Amniotic epithelial cell (primary cell): ENCODE results near the gene SRP14.
"Not testable (repeated sequence)": the region's sequence is repeated elsewhere in the genome, so short reads cannot be mapped to it uniquely, and the experiment has no call there.

Source experiments
- DNase-seq: peaks from one replicate; pipeline ENCODE4 v3.0.0-alpha.2; 2010; ENCODE audit warnings: low read depth

Gene SRP14

GRCh38 chr15:40038638-40039543, at the start of gene SRP14:
SRP14 (minus strand) TSS chr15:40039181; CDS start chr15:40039116, 65 bp downstream.
- peak; percentile 91 for DNase-seq

GRCh38 chr15:40087991-40088928, 49.3 kb upstream of the SRP14 start:
- peak; percentile 63 for DNase-seq

GRCh38 chr15:40087068-40087810, 48.3 kb upstream of the SRP14 start:
- DNase-seq: peak; percentile 30

GRCh38 chr15:40085266-40085665, 46.3 kb upstream of the SRP14 start:
- DNase-seq: peak; percentile 56

- DNase-seq: no peak
Observed at GRCh38 chr15:40084650-40085049, 45.7 kb upstream of the SRP14 start.

- DNase-seq: no peak
Observed at GRCh38 chr15:40082195-40082883, 43.4 kb upstream of the SRP14 start.

GRCh38 chr15:40081691-40082194, 42.8 kb upstream of the SRP14 start:
- peak; percentile 75 for DNase-seq

- DNase-seq: no peak
Observed at GRCh38 chr15:40080847-40081246, 41.9 kb upstream of the SRP14 start.

- no peak for DNase-seq
Observed at GRCh38 chr15:40080104-40080503, 41.1 kb upstream of the SRP14 start.

- DNase-seq: no peak
Observed at GRCh38 chr15:40079456-40079855, 40.5 kb upstream of the SRP14 start.

GRCh38 chr15:40075298-40076044, 36.5 kb upstream of the SRP14 start:
- DNase-seq: no peak

GRCh38 chr15:40074656-40075055, 35.7 kb upstream of the SRP14 start:
- not testable (repeated sequence) for DNase-seq

- DNase-seq: peak; percentile 62
Observed at GRCh38 chr15:40073716-40074490, 34.9 kb upstream of the SRP14 start.

GRCh38 chr15:40072216-40072990, 33.4 kb upstream of the SRP14 start:
- DNase-seq: no peak

GRCh38 chr15:40070608-40071218, 31.7 kb upstream of the SRP14 start:
- no peak for DNase-seq

GRCh38 chr15:40070166-40070557, 31.2 kb upstream of the SRP14 start:
- DNase-seq: no peak

GRCh38 chr15:40069178-40070165, 30.5 kb upstream of the SRP14 start:
- DNase-seq: no peak
